Effector memory CD4-positive, alpha-beta T cell (primary cell): ENCODE measurements around the gene OR13J1.

Experiments
- DNase-seq, 3 donors: peaks; one replicate each; pipeline ENCODE4 v3.0.0-alpha.2; 2020
- H3K27ac ChIP-seq: 2 replicates; pipeline ENCODE4 v1.7.0; 2013; ENCODE audit warnings: mild to moderate bottlenecking, low read length, moderate library complexity; ENCODE audit not compliant: insufficient read depth, poor library complexity, severe bottlenecking
- H3K27me3 ChIP-seq: replicated peaks from 2 replicates; pipeline ENCODE4 v1.7.0; 2013; ENCODE audit warnings: mild to moderate bottlenecking, low read length; ENCODE audit not compliant: insufficient read depth, control insufficient read depth, poor library complexity, severe bottlenecking
- H3K36me3 ChIP-seq: 2 replicates; pipeline ENCODE4 v1.7.0; 2013; ENCODE audit warnings: mild to moderate bottlenecking, low read length, moderate library complexity; ENCODE audit not compliant: control insufficient read depth, insufficient read depth
- H3K4me1 ChIP-seq: 2 replicates; pipeline ENCODE4 v1.7.0; 2013; ENCODE audit warnings: low read length, mild to moderate bottlenecking; ENCODE audit not compliant: control insufficient read depth, insufficient read depth, poor library complexity, severe bottlenecking
- H3K4me3 ChIP-seq: 2 replicates; pipeline ENCODE4 v1.7.0; 2013; ENCODE audit warnings: low read length, low read depth, mild to moderate bottlenecking; ENCODE audit not compliant: insufficient read depth, poor library complexity, severe bottlenecking
- H3K9me3 ChIP-seq: 2 replicates; pipeline ENCODE4 v1.7.0; 2013; ENCODE audit warnings: mild to moderate bottlenecking, low read length, moderate library complexity; ENCODE audit not compliant: control insufficient read depth

OR13J1 gene

GRCh38 chr9:35835216-35835632 is 35.0 kb downstream of the OR13J1 start:
- H3K4me3 ChIP-seq = no peak overlapping the region
- no peak for DNase-seq
- no peaks in the 10 kb centered on the region for H3K9me3 ChIP-seq
- H3K27ac ChIP-seq = no peak overlapping the region
- no peaks in the 10 kb centered on the region for H3K27me3 ChIP-seq
- no peaks in the 10 kb centered on the region for H3K4me1 ChIP-seq
- H3K36me3 ChIP-seq = no peaks in the 10 kb centered on the region

DNA sequence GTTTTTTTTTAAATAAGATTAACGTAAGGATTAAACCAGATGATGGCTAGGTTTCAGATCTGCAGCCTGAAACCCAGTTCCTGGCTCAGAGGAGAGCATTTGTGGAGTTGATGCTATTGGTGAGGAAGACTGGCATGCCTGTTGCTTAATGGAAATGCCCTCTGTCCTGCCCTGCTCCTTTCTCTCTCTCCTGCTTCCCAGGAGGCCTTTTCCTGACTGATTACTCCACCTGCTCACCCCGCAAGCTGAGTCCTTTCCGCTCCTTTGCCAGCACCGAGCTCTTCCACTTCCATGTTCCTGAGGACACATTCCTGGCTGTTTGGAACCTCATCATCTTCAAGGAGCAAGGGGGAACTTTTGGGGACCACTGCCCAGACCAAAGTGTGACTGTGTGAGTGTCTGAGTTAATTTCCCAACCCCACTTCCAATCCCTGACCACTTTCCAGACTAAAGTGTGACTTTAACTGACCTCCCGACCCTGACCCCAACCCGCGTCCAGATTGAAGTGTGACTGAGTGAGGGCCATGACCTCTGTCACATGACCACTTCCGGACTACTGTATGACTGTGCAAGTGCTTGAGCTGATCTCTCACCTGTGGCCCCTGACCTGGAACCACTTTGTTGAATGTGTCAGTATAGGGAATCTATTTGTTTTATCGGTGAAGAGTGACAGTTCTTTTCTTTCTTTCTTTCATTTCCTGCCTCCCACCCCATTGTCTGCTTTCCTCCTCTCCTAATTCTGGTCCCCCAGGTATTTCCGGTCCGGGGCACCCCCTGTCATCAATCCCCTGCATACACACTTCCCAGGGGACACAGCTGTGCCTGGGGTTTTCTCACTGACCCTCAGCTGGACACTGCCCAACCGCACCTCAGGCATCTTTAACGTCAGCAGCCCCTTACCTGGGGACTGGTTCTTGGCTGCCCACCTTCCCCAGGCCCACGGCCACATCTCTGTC is 35.7 kb downstream of the OR13J1 start:
- DNase-seq = no peak
- Histone ChIP-seq H3K4me1 (peaks cover 4% of the 10 kb centered on the region), H3K27ac (no peak overlapping the region), H3K27me3 (no peaks in the 10 kb centered on the region), H3K9me3 (no peaks in the 10 kb centered on the region), H3K36me3 (no peaks in the 10 kb centered on the region), H3K4me3 (no peak overlapping the region)

DNA sequence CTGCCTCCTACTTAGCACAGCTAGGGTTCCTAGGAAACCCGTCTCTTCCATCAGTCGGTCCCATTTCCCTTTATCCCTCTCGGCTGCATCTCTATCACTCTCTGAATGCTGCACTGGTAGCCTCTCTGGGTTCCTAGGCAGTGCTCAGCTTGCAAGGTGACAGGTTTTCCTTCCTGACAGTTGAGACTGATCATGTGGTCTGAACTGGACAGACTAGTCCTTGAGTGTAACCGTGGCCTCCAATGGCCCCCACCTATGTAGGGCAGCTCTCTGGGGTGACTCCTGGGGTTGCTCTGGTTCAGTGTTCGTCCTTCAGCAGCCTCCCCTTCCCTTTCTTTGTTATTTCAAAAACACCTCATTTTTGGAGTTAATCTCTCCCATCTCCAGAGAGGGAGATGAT is 37.4 kb downstream of the OR13J1 start:
- Histone ChIP-seq H3K4me1 (peaks cover 11% of the 10 kb centered on the region), H3K4me3 (no peak overlapping the region)

GRCh38 chr9:35831040-35831439 is 39.2 kb downstream of the OR13J1 start:
- no peaks in the 10 kb centered on the region for H3K9me3 ChIP-seq
- H3K4me3 ChIP-seq = no peak overlapping the region
- no peaks in the 10 kb centered on the region for H3K27me3 ChIP-seq
- H3K4me1 ChIP-seq = peaks cover 11% of the 10 kb centered on the region
- H3K27ac ChIP-seq = no peak overlapping the region
- H3K36me3 ChIP-seq = no peaks in the 10 kb centered on the region
- DNase-seq = no peak

More for the DNA sequence above, 37.4 kb downstream of the OR13J1 start:
- DNase-seq = no peak
- Histone ChIP-seq H3K27me3 (no peaks in the 10 kb centered on the region), H3K9me3 (no peaks in the 10 kb centered on the region), H3K36me3 (no peaks in the 10 kb centered on the region), H3K27ac (no peak overlapping the region)

- Histone ChIP-seq H3K4me1 (peaks cover 11% of the 10 kb centered on the region), H3K27me3 (no peaks in the 10 kb centered on the region), H3K27ac (peak overlapping the region; percentile 74), H3K4me3 (peak overlapping the region; percentile 79), H3K9me3 (no peaks in the 10 kb centered on the region), H3K36me3 (no peaks in the 10 kb centered on the region)
- DNase-seq = no peak
Observed at GRCh38 chr9:35829764-35830096, 40.5 kb downstream of the OR13J1 start.

DNA sequence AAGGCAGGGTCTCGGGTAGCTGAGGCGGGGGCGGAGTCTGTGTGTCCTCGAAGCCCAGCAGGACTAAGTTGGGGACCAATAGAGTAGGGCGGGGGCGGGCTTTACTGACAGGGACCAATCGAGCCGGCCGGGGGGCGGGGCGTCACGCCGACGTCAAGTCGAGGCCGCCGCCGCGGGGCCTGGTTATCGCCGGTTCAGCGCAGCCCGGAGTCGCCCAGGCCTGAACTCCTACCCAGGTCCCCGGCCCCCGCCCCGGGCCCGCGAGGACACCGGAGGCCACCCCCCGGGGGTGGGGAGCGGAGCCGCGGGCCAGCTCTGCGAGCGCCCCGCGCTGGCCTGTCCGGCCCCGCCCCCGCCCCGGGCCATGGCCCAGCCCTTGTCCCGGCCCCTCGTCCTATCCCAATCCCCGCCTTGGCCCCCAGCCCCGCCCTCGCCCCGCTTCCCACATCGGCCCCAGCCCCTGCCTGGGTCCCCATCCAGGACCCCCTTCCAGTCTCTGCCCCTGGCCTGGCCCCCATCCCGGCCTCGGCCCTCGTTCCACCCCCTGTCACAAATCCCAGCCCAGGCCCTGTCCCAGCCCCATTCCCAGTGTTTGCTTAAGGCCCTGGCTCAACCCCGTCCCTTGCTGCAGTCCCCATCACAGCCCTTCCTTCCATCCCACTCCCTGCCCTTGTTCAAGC is 41.0 kb downstream of the OR13J1 start, which contains the start of gene TMEM8B:
TSS of gene TMEM8B (plus strand) at position 145 of the 680 bp plus-strand sequence. CDS start at position 365, 220 bp downstream.
- peak within 1 kb of the TSS; percentile 74 for H3K27ac ChIP-seq
- H3K36me3 ChIP-seq = no peaks in the 10 kb centered on the region
- peak; percentile 86 to 92 (median 90) for DNase-seq
- H3K9me3 ChIP-seq = no peaks in the 10 kb centered on the region
- H3K4me3 ChIP-seq = peak within 1 kb of the TSS; percentile 79
- H3K27me3 ChIP-seq = no peaks in the 10 kb centered on the region
- peaks cover 11% of the 10 kb centered on the region for H3K4me1 ChIP-seq

DNA sequence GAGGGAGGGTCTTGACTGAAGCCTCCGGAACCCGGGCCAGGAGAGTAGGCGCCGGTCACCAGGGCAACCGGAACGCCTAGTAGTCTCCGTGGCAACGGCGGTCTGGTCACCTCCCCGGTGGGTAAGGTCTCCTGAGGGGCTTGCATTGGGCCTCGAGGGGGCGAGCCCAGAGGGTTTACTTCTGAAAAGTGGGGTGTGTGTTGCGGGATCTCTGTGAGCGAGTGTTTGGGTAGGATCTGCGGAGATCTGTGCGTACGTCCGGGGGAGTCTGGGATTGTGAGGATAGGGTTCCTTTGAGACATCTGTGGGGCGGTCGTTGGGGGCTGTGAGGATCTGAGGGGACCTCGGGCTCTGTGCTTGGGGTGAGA is 41.5 kb downstream of the OR13J1 start, which contains the start of gene FAM221B:
TSS of gene FAM221B (minus strand) at position 17 of the 368 bp plus-strand sequence. CDS start 2,571 bp downstream, outside the sequence.
- H3K4me3 ChIP-seq = peak within 1 kb of the TSS; percentile 79
- H3K27ac ChIP-seq = peak within 1 kb of the TSS; percentile 74
- no peaks in the 10 kb centered on the region for H3K36me3 ChIP-seq
- H3K9me3 ChIP-seq = no peaks in the 10 kb centered on the region
- DNase-seq = peak in 2 of 3 donors; percentile 9 to 23
- peaks cover 11% of the 10 kb centered on the region for H3K4me1 ChIP-seq
- H3K27me3 ChIP-seq = no peaks in the 10 kb centered on the region

GRCh38 chr9:35827486-35827885 is 42.7 kb downstream of the OR13J1 start:
- Histone ChIP-seq H3K27me3 (no peaks in the 10 kb centered on the region), H3K4me1 (peaks cover 11% of the 10 kb centered on the region), H3K4me3 (no peak overlapping the region), H3K36me3 (no peaks in the 10 kb centered on the region), H3K27ac (no peak overlapping the region), H3K9me3 (no peaks in the 10 kb centered on the region)
- no peak for DNase-seq

DNA sequence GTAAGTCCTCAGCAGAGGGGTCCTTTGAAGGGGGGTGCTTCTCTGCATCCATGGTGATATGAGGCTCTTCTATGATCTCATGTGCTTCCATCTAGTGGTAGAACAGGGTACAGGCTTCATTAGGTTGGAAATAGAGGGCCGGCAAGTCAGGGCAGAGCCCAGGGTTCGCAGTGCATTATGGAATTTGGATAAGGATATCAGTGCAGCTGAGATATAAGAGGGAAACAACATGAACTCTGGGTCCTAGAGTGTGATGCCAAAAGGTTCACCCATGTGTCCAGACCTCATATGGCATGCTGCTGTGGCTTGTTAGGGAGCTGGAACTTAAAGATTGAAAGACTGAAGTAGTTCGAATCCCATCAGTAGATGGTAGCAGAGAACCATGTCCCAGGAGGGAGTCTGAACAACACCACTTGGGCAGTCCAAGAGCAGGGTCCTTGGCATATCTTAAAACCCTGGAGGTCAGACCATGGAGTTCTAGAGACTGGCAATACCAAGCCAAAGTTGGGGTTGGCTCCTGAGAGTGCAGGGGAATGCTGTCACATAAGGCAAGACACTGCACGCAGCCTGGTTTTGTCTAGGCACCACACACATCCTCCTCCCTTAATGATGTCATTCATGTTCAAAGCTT is 44.0 kb downstream of the OR13J1 start:
- Histone ChIP-seq H3K36me3 (no peaks in the 10 kb centered on the region), H3K4me3 (no peak overlapping the region), H3K27ac (no peak overlapping the region), H3K27me3 (no peaks in the 10 kb centered on the region), H3K4me1 (peaks cover 11% of the 10 kb centered on the region), H3K9me3 (no peaks in the 10 kb centered on the region)
- peak in 1 of 3 donors; percentile 12 for DNase-seq
